ENCODE data around the gene KBTBD13.
"Not testable (repeated sequence)": the region's sequence is repeated elsewhere in the genome, so short reads cannot be mapped to it uniquely, and the experiment has no call there.

The KBTBD13 gene

DNA sequence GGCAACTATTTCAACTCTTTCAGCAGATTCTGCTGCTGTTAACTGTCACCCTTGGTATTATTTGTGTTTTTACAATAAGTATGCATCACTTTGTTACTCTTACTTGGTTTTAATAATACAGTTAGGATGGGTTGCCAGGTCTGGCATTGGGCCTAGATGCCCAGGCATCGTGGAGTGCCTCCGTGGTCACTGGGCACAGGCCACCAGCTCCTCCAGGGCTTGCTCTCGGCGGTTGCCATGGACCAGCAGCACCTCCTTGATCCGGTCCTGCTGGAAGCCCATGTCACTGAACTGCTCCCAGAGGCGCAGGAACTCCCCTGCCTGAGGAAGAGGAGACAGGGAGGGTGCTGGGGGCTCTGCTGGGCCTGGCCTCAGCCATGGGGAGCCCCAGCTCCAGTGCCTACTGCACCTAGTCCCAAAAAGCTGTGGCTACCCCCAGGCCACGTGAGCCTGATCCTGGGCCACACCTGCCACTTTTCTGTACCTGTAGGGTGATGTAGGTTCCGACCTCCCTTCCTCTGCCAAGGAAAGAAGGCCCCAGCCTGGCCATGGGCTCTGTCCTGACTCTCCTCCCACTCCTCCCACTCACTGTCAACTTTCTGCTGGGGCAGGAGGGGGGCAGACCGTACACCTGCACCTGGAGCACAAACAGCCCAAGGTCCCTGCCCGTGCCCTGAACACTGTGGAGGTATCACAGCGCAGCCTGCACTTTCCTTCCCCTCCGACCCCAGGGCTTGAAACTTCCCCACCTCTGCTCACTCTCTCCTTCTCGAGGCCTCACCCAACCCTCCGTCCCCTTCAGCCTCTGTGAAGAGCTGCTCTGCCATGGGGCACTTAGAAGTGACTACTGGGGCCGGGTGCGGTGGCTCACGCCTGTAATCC is 16.6 kb downstream of the KBTBD13 start:
- H3K4me3 Mint-ChIP-seq = no peak overlapping the region
- H3K36me3 Mint-ChIP-seq (ENCODE audit: low read depth) = peaks cover 11% of the 10 kb centered on the region
- H3K27ac Mint-ChIP-seq = no peak overlapping the region
- peaks cover 30% of the 10 kb centered on the region for H3K4me1 Mint-ChIP-seq
- TF ChIP-seq, protein P1, sequence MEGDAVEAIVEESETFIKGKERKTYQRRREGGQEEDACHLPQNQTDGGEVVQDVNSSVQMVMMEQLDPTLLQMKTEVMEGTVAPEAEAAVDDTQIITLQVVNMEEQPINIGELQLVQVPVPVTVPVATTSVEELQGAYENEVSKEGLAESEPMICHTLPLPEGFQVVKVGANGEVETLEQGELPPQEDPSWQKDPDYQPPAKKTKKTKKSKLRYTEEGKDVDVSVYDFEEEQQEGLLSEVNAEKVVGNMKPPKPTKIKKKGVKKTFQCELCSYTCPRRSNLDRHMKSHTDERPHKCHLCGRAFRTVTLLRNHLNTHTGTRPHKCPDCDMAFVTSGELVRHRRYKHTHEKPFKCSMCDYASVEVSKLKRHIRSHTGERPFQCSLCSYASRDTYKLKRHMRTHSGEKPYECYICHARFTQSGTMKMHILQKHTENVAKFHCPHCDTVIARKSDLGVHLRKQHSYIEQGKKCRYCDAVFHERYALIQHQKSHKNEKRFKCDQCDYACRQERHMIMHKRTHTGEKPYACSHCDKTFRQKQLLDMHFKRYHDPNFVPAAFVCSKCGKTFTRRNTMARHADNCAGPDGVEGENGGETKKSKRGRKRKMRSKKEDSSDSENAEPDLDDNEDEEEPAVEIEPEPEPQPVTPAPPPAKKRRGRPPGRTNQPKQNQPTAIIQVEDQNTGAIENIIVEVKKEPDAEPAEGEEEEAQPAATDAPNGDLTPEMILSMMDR (IDR thresholded peaks at IDR 0.05) = no peak
- DNase-seq = no peak
- H3K27me3 Mint-ChIP-seq (ENCODE audit: low read depth, poor library complexity) = peaks cover 4% of the 10 kb centered on the region
- no peaks in the 10 kb centered on the region for H3K9me3 Mint-ChIP-seq

DNA sequence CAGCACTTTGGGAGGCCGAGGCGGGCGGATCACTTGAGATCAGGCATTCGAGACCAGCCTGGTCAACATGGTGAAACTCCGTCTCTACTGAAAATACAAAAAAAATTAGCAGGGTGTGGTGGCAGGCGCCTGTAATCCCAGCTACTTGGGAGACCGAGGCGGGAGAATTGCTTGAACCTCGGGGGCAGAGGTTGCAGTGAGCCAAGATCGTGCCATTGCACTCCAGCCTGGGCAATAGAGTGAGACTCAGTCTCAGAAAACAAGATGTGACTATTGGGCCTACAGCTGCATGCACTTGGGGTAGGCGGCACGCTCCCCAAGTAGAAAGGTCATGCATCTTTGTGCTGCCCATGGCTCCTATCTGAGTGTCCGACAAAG is 17.2 kb downstream of the KBTBD13 start:
- H3K36me3 Mint-ChIP-seq (ENCODE audit: low read depth) = peaks cover 17% of the 10 kb centered on the region
- H3K27ac Mint-ChIP-seq; H3K9me3 Mint-ChIP-seq; DNase-seq; H3K4me3 Mint-ChIP-seq; H3K27me3 Mint-ChIP-seq (ENCODE audit: low read depth, poor library complexity): not testable (repeated sequence)
- H3K4me1 Mint-ChIP-seq = peaks cover 26% of the 10 kb centered on the region

DNA sequence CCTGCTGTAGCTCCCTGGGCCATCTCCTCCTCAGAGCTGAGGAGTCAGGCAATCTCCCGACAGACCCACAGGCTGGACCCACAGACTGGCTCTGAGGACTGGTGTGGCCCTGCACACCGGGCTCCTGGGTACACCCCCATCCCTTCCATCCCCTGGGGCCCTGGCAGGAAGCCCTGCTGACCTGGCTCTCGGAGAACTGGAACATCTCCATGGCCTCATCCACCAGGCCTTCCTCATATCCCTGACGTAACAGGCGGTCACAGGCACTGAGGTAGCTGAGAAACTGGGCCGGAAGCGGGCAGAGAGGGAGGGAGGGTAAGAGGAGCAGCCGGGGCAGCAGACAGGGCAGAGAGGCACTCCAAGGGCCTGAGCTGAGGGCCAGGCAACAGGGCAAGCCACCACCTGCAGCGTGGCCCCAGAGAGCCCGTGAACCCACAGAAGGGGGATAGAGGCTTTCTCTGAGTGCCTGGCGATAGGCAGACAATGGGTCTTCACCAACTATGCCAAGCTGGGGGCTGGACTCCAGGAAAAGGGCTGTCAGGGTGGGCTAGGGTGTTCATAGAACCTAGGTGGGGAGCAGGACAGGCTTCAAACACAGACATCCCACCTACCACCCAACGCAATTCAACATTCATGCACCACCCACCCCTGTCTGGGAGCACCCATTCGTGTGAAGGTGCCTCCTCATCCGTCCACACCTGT is 17.9 kb downstream of the KBTBD13 start:
- no peak for DNase-seq
- peaks cover 21% of the 10 kb centered on the region for H3K36me3 Mint-ChIP-seq (ENCODE audit: low read depth)
- peaks cover 2% of the 10 kb centered on the region for H3K27me3 Mint-ChIP-seq (ENCODE audit: low read depth, poor library complexity)
- no peaks in the 10 kb centered on the region for H3K9me3 Mint-ChIP-seq
- peaks cover 19% of the 10 kb centered on the region for H3K4me1 Mint-ChIP-seq
- H3K27ac Mint-ChIP-seq = peak overlapping the region; percentile 54
- no peak overlapping the region for H3K4me3 Mint-ChIP-seq
- TF ChIP-seq, protein P1 (IDR thresholded peaks at IDR 0.05) = no peak

DNA sequence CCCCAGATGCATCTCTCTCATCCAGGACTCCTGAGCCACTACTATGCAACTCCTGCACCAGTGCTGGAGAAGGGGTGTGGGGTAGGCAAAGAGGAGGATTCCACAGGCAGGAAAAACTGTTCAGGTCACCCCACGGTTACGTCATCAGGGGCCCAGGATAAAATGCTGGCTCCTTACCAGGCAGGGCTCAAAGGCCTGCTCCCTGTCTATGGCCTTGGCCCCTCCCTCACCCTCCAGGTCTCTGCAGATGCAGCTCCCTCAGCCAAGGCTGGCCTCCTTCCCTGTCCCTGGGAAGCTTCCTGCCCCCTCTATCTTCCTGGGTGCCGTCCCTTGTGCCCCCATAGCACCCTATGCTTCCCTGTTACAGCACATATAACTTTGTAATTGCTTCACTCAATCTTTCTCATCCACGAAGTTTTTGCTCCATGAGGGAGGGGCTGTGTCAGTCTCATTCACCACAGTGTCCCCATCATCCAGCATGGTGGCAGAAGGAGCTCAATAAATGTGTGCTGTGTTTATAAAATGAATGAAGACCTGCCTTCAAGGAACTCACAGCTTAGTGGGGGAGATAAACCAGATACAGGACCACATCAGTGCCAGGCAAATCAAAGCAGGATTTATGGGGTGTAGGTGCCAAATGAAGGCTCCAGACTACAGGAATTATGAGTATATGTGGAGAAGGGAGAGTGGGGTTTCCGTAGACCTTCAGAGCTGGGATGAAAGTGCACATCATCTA is 18.6 kb downstream of the KBTBD13 start:
- peaks cover 3% of the 10 kb centered on the region for H3K27me3 Mint-ChIP-seq (ENCODE audit: low read depth, poor library complexity)
- no peak overlapping the region for H3K4me3 Mint-ChIP-seq
- no peak overlapping the region for H3K27ac Mint-ChIP-seq
- H3K9me3 Mint-ChIP-seq = no peaks in the 10 kb centered on the region
- H3K4me1 Mint-ChIP-seq = peaks cover 18% of the 10 kb centered on the region
- H3K36me3 Mint-ChIP-seq (ENCODE audit: low read depth) = peaks cover 21% of the 10 kb centered on the region
- DNase-seq = no peak
- TF ChIP-seq, protein P1 (IDR thresholded peaks at IDR 0.05) = no peak

DNA sequence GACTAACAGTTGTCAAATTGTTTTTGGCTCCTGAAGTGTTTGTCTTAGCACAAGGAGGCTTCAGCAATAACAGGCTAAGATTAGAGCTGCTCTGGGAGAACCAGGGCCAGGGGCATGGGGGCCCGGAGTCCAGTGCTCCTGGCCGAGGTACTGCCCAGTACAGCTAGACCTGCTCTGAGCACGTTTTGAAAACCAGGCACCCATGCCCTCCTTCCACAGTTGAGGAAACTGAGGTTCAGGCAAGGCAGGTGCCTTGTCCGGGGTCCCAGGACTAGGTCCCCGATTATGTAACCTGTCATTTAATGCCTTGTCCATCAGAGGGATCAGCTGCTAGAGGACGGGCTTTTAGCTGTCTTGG is 19.2 kb downstream of the KBTBD13 start:
- TF ChIP-seq, protein P1 (IDR thresholded peaks at IDR 0.05) = no peak
- no peaks in the 10 kb centered on the region for H3K9me3 Mint-ChIP-seq
- no peak for DNase-seq
- no peak overlapping the region for H3K27ac Mint-ChIP-seq
- H3K27me3 Mint-ChIP-seq (ENCODE audit: low read depth, poor library complexity) = peaks cover 3% of the 10 kb centered on the region
- no peak overlapping the region for H3K4me3 Mint-ChIP-seq
- peaks cover 18% of the 10 kb centered on the region for H3K4me1 Mint-ChIP-seq
- peaks cover 26% of the 10 kb centered on the region for H3K36me3 Mint-ChIP-seq (ENCODE audit: low read depth)

Measured in nephron progenitor cell (in vitro differentiated cells).